ENCODE measurements around the gene SCN1A.
"Not testable (repeated sequence)": the region's sequence is repeated elsewhere in the genome, so short reads cannot be mapped to it uniquely, and the experiment has no call there.

The SCN1A gene

DNA sequence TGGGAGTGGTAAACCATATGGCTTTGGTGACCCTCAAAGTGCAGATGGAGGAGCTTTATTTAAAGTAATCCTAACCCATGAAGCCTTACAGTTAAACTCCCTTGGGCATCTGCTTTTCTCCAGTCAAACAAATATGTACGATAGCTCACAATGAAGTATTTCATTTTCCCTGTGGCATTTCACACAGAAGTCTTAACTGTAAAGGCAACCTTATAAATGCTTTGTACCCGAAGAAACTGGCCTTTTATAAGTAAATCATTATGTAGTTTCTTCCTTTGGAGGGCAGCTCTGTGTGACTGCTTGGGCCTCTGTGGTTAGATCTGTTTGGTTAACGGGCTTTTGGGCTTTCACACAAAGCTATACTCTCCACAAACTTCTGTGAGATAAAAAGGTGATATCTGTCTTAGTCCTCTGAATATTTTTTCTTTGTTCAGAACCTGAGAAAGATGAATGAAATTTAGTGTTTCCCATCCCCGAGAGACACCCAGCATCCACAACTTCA, 46.6 kb downstream of the SCN1A start:
- DNase-seq: no peak

GRCh38 chr2:166074430-166074829, 53.4 kb downstream of the SCN1A start:
- DNase-seq: no peak

DNA sequence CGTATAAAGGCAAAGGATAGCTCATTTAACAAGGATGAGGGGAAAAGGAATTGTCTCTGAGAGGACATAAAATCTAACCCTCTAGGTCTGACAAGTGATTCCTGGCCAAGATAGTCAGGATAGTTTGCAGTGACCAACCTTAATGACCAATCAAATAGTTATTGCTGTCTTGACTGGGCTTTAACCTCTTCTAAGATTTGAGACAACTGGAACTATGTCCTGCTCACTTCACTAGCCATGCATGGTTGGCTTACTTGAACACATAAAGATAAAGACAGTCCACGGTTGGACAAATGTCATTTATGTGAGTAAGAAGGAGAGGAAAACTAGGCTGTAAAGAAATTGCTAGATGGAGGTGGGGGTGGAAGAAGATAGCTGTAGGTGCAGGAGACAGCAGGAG, 53.8 kb downstream of the SCN1A start:
- DNase-seq: no peak

DNA sequence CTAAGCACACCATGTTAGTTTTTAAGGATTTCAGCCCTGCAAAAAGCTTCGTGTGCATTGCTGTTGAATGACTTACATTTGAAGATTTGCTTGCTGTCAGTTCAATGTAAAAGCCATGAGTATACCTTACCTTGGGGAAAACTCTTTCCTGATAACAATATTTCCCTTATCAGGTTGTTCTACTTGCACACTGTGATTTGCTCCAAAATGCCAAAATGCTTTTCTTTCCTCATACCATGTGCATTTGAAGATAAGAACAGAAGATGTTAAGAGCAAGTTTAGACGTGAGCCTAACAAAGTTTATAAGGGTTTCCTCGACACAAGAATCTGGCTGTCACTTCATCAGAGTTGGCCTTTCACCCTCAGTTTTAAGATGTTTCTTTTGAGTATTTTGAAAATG, 57.6 kb downstream of the SCN1A start:
- DNase-seq: no peak

GRCh38 chr2:166068981-166069380, 58.8 kb downstream of the SCN1A start:
- DNase-seq: no peak

- DNase-seq: no peak
Measured at GRCh38 chr2:166067229-166067628, 60.6 kb downstream of the SCN1A start.

DNA sequence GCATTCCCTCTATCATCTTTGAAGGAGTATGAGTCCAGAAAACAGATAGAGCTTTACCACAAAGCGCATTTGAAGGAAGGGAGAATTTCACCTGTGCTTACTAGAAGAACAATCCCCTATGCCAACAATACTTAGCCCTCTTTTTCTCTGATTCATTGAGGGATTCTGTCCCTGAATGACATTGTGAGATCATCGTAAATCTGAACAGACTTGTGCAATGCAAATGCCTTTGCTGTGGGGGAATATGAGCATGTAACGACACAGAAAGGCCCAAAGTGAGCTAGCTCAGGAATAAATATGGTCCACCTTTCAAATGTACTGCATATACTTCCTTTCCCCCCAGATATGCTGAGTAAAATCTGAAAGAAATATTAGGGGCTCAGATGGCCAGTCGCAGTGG, 67.6 kb downstream of the SCN1A start:
- DNase-seq: no peak

GRCh38 chr2:166057370-166058164, 70.3 kb downstream of the SCN1A start:
- no peak for DNase-seq

- DNase-seq: no peak
Measured at GRCh38 chr2:166044853-166045483, 82.9 kb downstream of the SCN1A start.

DNA sequence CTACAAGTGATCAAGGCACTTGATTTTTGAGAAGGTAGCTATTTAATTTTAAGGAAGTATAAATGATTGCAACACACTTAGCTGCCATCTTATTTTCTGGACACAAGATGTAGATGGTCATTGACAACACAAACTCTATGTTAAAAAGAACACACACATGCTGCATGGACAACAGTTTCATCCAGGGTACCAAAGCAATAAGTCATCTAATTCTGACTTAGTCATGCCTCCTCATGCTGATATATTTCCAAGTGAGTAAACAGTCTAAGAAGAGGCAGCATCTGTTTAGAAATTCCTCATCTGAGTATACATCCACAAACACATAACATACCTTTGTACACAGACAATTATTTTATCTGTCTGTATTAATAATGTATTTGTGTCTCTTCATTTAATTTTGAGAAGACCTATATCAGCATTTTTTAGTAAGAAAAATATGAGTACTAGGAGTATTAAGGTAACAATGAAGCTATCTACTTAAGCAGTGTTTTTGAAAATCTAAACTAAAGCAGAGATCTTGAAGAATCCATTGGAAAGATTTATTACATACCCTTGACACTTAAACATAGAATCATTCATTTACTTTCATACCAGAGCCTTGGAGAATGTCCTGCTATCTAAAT, 84.9 kb downstream of the SCN1A start:
- DNase-seq: no peak

GRCh38 chr2:166042356-166042755, 85.5 kb downstream of the SCN1A start:
- DNase-seq: no peak

- no peak for DNase-seq
Measured at GRCh38 chr2:166041613-166042012, 86.2 kb downstream of the SCN1A start.

- DNase-seq: no peak
Measured at GRCh38 chr2:166032361-166032760, 95.5 kb downstream of the SCN1A start.

DNA sequence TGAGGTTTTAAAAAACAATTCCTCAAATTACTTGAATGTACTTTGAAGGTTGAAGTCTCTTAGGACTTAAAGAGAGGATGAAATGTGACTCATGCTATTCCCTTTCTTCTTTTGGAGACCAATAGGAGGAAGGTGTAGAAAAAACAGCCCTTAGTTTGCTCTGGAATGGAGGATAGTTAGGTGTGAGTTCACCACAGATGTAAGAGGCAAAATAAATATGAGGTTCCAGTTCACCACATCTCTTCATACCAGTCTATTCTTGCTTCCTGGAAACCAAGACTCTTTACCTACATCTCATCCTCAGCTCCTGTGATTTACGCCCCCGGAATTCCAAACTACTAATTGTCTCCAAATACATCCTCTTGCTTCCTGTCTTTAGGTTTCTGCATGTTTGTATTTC, 96.8 kb downstream of the SCN1A start:
- DNase-seq: no peak

- no peak for DNase-seq
Measured at GRCh38 chr2:166025313-166025712, 102.5 kb downstream of the SCN1A start.

- DNase-seq: no peak
Measured at GRCh38 chr2:166017208-166017607, 110.6 kb downstream of the SCN1A start.

DNA sequence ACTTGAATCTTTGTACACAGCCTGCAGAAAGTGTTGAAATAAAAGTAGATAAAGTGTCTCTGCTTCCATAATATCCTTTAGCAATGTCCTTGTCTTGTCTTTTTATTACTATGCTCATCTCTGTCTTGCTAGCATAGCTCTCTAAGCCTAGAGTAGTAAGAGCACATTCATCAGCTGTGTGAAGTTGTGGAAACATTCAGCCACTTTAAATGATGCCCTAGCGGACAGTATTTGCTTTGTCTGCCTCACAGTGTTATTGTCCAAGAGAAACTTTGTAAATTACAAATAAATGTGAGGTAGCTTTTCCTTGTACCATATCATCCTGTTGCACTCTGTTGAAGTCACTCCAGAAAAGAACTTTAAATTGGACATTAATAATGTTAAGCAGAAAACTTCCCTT, 113.9 kb downstream of the SCN1A start:
- DNase-seq: no peak

DNA sequence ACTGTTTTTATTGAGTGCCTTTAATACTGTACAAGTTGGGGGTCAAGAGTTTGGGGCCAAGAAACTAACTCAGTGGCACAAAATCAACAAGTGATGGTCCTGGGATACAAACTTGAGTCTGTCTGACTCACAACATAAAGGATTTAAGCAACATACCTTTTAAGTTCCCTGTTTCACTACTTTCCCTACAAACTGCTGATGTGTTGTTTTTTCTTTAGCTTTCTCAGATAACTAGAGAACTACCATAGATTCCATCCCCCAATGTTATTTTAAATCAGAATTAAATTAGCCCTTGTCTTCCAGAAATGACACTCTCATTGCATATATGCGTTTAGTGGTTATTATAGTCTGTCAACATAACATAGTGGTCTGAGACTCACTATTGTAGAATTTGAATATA, 116.2 kb downstream of the SCN1A start:
- no peak for DNase-seq

GRCh38 chr2:166000401-166000800, 127.4 kb downstream of the SCN1A start:
- no peak for DNase-seq

DNA sequence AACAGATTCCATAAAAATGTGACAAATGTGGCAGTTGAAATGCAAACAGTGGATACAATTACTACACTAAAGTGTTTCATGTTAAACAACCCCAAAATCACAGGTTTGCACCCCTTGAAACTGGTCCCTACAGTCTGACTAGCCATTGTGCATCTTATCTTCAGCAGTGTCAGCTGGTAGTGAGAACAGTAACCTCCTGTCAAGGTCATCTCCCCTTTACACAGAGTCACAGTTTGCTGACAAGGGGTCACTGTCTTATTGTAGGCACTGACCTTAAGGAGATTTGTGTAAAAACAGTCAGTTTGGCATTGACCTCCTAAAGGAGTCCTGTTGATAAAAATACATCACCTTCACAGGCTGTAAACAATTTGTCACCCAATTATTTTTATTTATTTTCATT, 137.0 kb downstream of the SCN1A start:
- no peak for DNase-seq

- no peak for DNase-seq
Measured at GRCh38 chr2:165989851-165990250, 138.0 kb downstream of the SCN1A start.

DNA sequence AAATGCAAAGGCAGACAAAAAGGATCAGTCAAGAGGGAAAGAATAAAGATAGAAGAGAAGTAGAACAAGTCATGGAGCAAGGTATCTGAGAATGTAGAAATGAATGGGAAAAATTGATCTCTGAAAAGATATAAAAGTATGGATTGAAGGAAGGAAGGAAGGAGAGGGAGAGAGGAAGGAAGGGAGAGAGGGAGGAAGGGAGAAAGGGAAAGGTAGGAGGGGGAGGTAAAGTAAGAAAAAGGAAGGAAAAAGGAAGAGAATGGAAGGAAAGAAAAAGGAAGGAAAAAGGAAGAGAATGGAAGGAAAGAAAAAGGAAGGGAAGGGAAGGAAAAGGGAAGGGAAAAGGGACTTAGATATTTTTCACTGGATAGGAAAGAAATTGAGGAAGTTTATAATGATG, 142.7 kb downstream of the SCN1A start:
- DNase-seq: no peak

DNA sequence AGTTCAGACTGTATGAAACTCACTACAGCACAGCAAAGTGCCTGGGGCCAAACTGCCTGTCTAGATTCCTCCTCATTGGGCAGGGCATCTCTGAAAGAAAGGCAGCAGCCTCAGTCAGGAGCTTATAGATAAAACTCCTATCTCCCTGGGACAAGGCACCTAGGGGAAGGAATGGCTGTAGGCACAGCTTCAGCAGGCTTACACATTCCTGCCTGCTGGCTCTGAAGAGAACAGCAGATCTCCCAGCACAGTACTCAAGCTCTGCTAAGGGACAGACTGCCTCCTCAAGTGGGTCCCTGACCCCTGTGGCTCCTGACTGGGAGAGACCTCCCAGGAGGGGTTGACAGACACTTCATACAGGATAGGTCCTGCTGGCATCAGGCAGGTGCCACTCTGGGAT, 155.7 kb downstream of the SCN1A start:
- DNase-seq: not testable (repeated sequence)

- DNase-seq: no peak
Measured at GRCh38 chr2:165970663-165971062, 157.2 kb downstream of the SCN1A start.

Measured in NCI-H187 (cell line).